HL-60 (cell line): ENCODE measurements around the gene JTB.

Source experiments
- DNase-seq, 2 experiments: peaks; one replicate each; pipeline ENCODE4 v3.0.0-alpha.2; 2010 to 2020; ENCODE audit warnings: low read depth in 1 of 2, low spot score in 1 of 2
- H3K27ac ChIP-seq: fragments of 250-450 bp; sonication (Bioruptor Pico); replicated peaks from 2 replicates; pipeline ENCODE4 v1.5.1; 2020; ENCODE audit warnings: mild to moderate bottlenecking, moderate library complexity
- H3K27me3 ChIP-seq: fragments of 250-450 bp; sonication (Bioruptor Pico); 2 replicates; pipeline ENCODE4 v1.5.1; 2021; ENCODE audit warnings: mild to moderate bottlenecking, moderate library complexity; ENCODE audit not compliant: insufficient read depth, poor library complexity, severe bottlenecking
- H3K4me3 ChIP-seq: replicated peaks from 2 replicates; pipeline ENCODE4 v1.5.1; 2011; ENCODE audit warnings: mild to moderate bottlenecking, control low read depth, low read length; ENCODE audit not compliant: insufficient read depth
- GABPA ChIP-seq: IDR thresholded peaks from 2 replicates; pipeline ENCODE4 v1.6.1; 2012; ENCODE audit warnings: low read depth
- POLR2AphosphoS5 ChIP-seq: IDR thresholded peaks from 2 replicates; pipeline ENCODE4 v1.6.1; 2012; ENCODE audit warnings: low read depth
- REST ChIP-seq: IDR thresholded peaks from 2 replicates; pipeline ENCODE4 v1.6.1; 2012; ENCODE audit warnings: low read depth; ENCODE audit not compliant: insufficient replicate concordance
- SPI1 ChIP-seq: IDR thresholded peaks from 2 replicates; pipeline ENCODE4 v1.6.1; 2012; ENCODE audit warnings: low read depth, mild to moderate bottlenecking, borderline replicate concordance
- TF ChIP-seq, protein P1 (sequence below): IDR thresholded peaks from one replicate; pipeline ENCODE4 v1.5.1; 2011; ENCODE audit warnings: low read length, control low read depth, inconsistent platforms; ENCODE audit not compliant: insufficient read depth

JTB gene

DNA sequence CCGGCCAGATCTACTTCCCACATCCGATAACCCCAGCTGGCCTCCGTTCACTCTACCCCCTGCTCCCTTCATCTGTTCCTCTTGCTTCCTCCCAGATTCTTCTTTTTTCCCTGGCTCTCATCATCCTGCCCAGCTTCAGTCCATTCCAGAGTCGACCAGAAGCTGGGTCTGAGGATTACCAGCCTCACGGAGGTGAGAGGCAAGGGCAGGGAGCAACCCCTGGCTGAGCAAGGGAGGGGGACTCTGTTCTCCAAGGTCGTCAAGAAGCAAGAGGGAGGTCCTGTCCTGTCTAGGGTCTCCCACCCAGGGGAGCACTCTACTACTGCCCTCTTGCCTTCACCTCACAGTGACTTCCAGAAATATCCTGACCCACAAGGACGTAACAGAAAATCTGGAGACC, 3.9 kb downstream of the JTB start:
- TF ChIP-seq, protein P1, sequence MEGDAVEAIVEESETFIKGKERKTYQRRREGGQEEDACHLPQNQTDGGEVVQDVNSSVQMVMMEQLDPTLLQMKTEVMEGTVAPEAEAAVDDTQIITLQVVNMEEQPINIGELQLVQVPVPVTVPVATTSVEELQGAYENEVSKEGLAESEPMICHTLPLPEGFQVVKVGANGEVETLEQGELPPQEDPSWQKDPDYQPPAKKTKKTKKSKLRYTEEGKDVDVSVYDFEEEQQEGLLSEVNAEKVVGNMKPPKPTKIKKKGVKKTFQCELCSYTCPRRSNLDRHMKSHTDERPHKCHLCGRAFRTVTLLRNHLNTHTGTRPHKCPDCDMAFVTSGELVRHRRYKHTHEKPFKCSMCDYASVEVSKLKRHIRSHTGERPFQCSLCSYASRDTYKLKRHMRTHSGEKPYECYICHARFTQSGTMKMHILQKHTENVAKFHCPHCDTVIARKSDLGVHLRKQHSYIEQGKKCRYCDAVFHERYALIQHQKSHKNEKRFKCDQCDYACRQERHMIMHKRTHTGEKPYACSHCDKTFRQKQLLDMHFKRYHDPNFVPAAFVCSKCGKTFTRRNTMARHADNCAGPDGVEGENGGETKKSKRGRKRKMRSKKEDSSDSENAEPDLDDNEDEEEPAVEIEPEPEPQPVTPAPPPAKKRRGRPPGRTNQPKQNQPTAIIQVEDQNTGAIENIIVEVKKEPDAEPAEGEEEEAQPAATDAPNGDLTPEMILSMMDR, result no peak
- no peak for TF ChIP-seq GABPA
- no peak for TF ChIP-seq SPI1
- TF ChIP-seq POLR2AphosphoS5, result 0 out of 2 replicates have a peak, but pooled peaks have one; percentile 38
- Histone ChIP-seq H3K4me3 (no peak overlapping the region), H3K27ac (no peak overlapping the region), H3K27me3 (no peaks in the 10 kb centered on the region)
- no peak for DNase-seq

GRCh38 chr1:153973071-153973470, 4.4 kb downstream of the JTB start:
- no peak for DNase-seq
- TF ChIP-seq REST (no peak), GABPA (no peak), POLR2AphosphoS5 (no peak), SPI1 (no peak)
- TF ChIP-seq, protein P1, result no peak
- Histone ChIP-seq H3K4me3 (no peak overlapping the region), H3K27ac (no peak overlapping the region), H3K27me3 (no peaks in the 10 kb centered on the region)

DNA sequence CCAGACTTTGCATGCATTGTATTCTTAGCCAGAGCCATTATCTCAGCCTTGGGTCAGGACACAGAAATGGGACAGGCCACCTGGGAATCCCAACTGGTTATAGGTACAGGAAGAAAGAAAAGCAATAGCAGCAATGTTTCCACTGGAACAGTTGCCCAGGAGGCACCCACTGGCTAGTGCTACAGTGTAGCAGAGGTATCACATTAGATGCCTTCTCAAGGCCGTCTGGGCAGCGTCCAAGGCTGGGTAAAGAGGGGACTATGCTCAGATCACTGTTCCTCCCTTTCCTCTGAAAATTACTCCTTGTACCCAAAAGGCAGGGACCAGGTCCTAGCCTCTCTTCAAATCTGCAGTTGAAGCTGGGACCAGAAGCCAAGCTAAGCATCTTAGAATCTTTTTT, 7.1 kb downstream of the JTB start:
- no peak for DNase-seq
- H3K27ac ChIP-seq, result no peak overlapping the region
- no peak for TF ChIP-seq POLR2AphosphoS5
- TF ChIP-seq GABPA, result no peak
- H3K27me3 ChIP-seq, result no peaks in the 10 kb centered on the region
- H3K4me3 ChIP-seq, result no peak overlapping the region

DNA sequence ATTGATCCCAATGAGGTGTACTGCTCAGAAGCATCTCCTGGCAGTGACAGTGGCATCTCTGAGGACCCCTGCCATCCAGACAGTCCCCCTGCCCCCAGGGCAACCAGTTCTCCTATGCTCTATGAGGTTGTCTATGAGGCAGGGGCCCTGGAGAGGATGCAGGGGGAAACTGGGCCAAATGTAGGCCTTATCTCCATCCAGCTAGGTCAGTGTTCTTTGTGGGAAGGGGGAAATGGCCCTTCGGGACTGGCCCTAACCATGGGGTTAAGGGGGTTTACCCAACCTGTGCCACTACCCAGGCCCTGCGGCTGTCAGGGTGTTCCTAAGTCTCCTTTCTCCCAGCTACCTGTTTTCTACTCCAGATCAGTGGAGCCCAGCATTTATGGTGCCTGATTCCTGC, 8.5 kb downstream of the JTB start:
- no peak for DNase-seq
- no peaks in the 10 kb centered on the region for H3K27me3 ChIP-seq
- H3K27ac ChIP-seq, result no peak overlapping the region
- TF ChIP-seq REST (no peak), GABPA (no peak), SPI1 (no peak), POLR2AphosphoS5 (no peak)
- TF ChIP-seq, protein P1, result no peak
- no peak overlapping the region for H3K4me3 ChIP-seq
